PC-9 (cell line): Measurements from ENCODE around the gene PMM2.

ENCODE experiments used
- CTCF ChIP-seq: fragments of 200-600 bp; sonication (generic); conservative IDR thresholded peaks from 2 replicates; pipeline ENCODE4 v1.6.1; 2017; ENCODE audit warnings: mixed run types, antibody characterized with exemption, mild to moderate bottlenecking, moderate library complexity
- EZH2 ChIP-seq: fragments of 200-600 bp; sonication (generic); IDR thresholded peaks from 2 replicates; pipeline ENCODE4 v1.8.0; 2017; ENCODE audit warnings: antibody characterized with exemption, low read depth

- TF ChIP-seq CTCF: no peak
- no peak for TF ChIP-seq EZH2
Observed at GRCh38 chr16:8806272-8806983, 8.8 kb downstream of the PMM2 start.
